Ovary (tissue), 9 donors: ENCODE data around the gene ST8SIA2. TPM values are rescaled to one million over a fixed set of nuclear protein-coding genes. Genes with fewer than 3 reads are reported as not detected.

Source experiments
- DNase-seq, 5 donors: peaks; one replicate each; pipeline ENCODE4 v3.0.0-alpha.2; 2019 to 2020
- H3K27ac ChIP-seq, 2 donors: fragments of 200-600 bp; one replicate each; pipeline versions ENCODE4 v1.5.1 to v1.8.0; 2019 to 2022
- H3K27me3 ChIP-seq: fragments of 200-600 bp; one replicate; pipeline ENCODE4 v1.8.0; 2022
- H3K36me3 ChIP-seq: fragments of 200-600 bp; sonication (generic); one replicate; pipeline ENCODE4 v1.5.1; 2019
- H3K4me1 ChIP-seq: one replicate; pipeline ENCODE4 v1.8.1; 2013; ENCODE audit warnings: mild to moderate bottlenecking, moderate library complexity; ENCODE audit not compliant: insufficient read depth
- H3K4me3 ChIP-seq: fragments of 200-600 bp; sonication (generic); one replicate; pipeline ENCODE4 v1.5.1; 2017
- H3K9me3 ChIP-seq, 2 donors: fragments of 200-600 bp in 1 of 2; sonication (generic) in 1 of 2; one replicate each; pipeline versions ENCODE4 v1.5.1 to v1.8.1; 2013 to 2019; ENCODE audit warnings: mild to moderate bottlenecking in 1 of 2, moderate library complexity in 1 of 2
- EP300 ChIP-seq: sonication (generic); formaldehyde crosslinking; IDR thresholded peaks from one replicate; pipeline ENCODE4 v1.6.1; 2017; ENCODE audit warnings: antibody characterized with exemption
- POLR2A ChIP-seq: fragments of 450-650 bp; IDR thresholded peaks from one replicate; pipeline ENCODE4 v1.6.1; 2017; ENCODE audit warnings: antibody characterized with exemption, mild to moderate bottlenecking, moderate library complexity
- WGBS, 3 donors: extraction: QIAGEN DNeasy Blood & Tissue Kit in 1 of 3; methylation state at CpG; one replicate each; pipeline versions ENCODE4 v1.1.5 to v1.1.7; 2013 to 2017; 5-methylcytosine and 5-hydroxymethylcytosine counted together
- intact Hi-C, 4 donors: fragments of 100-400 bp; cut with DNase I; formaldehyde crosslinking; loops; one replicate each; pipeline versions ENCODE4 v1.11.0 to v1.15.1; 2022 to 2023
- polyA plus RNA-seq, 2 donors: library from polyadenylated mRNA; stranded (reverse); fragments of 200-250 nt in 1 of 2; fragments of 350-450 nt in 1 of 2; fragmentation: Illumina TruSeq in 1 of 2; extraction: RNeasy Lipid Tissue Mini Kit (QIAGEN cat#74804) in 1 of 2; gene quantifications; one replicate each; pipeline ENCODE4 v1.2.3, GENCODE V29; 2013 to 2014
- total RNA-seq, 7 donors: library from RNA; depleted of rRNA in 2 of 7; stranded (reverse); fragments of >200 nt in 2 of 7; fragmentation: NEBNext Ultra II Directional in 3 of 7; extraction: Animal tissue kit (Norgen Biotek cat#: 25700) in 3 of 7; gene quantifications; one replicate each; pipeline versions ENCODE4 v1.1.0 to v1.2.4, GENCODE V29; 2016 to 2023
- TF ChIP-seq, protein P1 (sequence below), 3 donors: fragments of 450-650 bp in 2 of 3; fragments of 200-600 bp in 1 of 3; IDR thresholded peaks; one replicate each; pipeline versions ENCODE4 v1.5.1 to v1.8.0; 2016 to 2022; ENCODE audit warnings: antibody characterized with exemption in 3 of 3, mild to moderate bottlenecking in 1 of 3
- donor health status: DM: no; HTN: no; CAD: no; lungs with moderate emphysema.
- donor health status: DM: no; HTN: no; CAD: no.
- donor health status: Bipolar disorder and iron deficiency.
- donor health status: DM: yes; HTN: yes; CAD: no.
- donor health status: DM: no; HTN: no; CAD: no.
- donor health status: DM: yes; HTN: yes; CAD: no.

Gene ST8SIA2
- total and polyA plus RNA-seq, 9 donors = 0.01 to 0.46 (median 0.18) TPM; not detected in 4

DNA sequence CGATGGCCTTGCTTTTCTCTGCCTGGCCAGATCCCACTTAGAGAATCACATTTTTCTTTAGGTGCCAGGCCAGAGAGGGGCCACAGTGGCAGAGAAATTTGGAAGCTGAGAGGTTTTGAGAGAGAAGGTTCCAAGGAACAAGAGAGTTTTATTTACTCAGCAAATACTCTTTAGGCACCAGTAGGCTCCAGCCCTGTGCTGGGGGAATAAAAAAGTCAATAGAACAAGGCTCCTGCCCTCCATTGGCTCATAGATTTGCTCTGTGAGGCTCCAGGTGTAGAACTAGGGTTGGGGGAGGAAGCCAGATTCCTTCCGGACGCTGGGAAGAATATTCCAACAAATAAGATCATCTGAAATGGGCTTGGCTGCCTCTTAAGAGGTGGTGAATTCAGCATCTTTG is 59.9 kb downstream of the ST8SIA2 start:
- TF ChIP-seq, protein P1, sequence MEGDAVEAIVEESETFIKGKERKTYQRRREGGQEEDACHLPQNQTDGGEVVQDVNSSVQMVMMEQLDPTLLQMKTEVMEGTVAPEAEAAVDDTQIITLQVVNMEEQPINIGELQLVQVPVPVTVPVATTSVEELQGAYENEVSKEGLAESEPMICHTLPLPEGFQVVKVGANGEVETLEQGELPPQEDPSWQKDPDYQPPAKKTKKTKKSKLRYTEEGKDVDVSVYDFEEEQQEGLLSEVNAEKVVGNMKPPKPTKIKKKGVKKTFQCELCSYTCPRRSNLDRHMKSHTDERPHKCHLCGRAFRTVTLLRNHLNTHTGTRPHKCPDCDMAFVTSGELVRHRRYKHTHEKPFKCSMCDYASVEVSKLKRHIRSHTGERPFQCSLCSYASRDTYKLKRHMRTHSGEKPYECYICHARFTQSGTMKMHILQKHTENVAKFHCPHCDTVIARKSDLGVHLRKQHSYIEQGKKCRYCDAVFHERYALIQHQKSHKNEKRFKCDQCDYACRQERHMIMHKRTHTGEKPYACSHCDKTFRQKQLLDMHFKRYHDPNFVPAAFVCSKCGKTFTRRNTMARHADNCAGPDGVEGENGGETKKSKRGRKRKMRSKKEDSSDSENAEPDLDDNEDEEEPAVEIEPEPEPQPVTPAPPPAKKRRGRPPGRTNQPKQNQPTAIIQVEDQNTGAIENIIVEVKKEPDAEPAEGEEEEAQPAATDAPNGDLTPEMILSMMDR (IDR thresholded peaks at IDR 0.05) = no peak
- TF ChIP-seq EP300 = no peak
- TF ChIP-seq POLR2A = no peak
- H3K36me3 ChIP-seq = no peaks in the 10 kb centered on the region
- H3K9me3 ChIP-seq = no peaks in the 10 kb centered on the region
- no peak overlapping the region for H3K4me3 ChIP-seq
- H3K4me1 ChIP-seq = no peaks in the 10 kb centered on the region
- intact Hi-C loops = no loop called here
- no peaks in the 10 kb centered on the region for H3K27me3 ChIP-seq
- WGBS, 3 donors = 51 to 59% (median 58%) methylated on average over 3 of the region's 3 CpGs
- DNase-seq = no peak
- H3K27ac ChIP-seq = no peak overlapping the region

DNA sequence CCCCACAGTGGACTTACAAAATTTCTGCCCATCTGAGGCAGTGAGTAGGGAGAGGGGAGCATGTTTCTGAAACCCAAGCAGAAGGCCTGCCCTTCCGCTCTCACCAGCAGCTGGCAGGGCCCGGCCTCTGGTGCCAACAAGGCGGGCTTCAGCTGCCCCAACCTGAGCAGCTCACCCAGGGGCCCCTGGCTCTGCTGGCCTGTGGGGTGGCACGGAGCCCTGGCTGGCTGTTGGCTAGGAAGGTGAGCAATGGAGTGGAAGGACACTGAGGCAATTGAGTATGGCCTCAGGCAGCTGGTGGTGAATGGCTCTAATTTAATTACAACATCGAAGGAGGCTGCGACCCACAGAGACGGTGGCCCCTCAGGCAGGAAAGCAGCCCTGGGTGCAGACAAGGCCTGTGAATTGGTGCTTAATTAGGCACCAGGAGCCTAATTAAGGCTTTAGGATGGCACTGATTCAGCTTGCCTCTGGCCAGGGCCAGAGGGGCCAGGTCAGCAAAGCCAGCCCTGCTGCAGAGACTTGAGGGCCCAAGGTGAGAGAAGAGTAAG is 60.9 kb downstream of the ST8SIA2 start:
- Histone ChIP-seq H3K36me3 (no peaks in the 10 kb centered on the region), H3K9me3 (no peaks in the 10 kb centered on the region), H3K27me3 (no peaks in the 10 kb centered on the region), H3K27ac (no peak overlapping the region), H3K4me1 (no peaks in the 10 kb centered on the region), H3K4me3 (no peak overlapping the region)
- WGBS, 3 donors = 92 to 95% (median 93%) methylated on average over 7 of the region's 7 CpGs
- TF ChIP-seq, protein P1 (IDR thresholded peaks at IDR 0.05) = no peak
- TF ChIP-seq EP300 (no peak), POLR2A (no peak)
- intact Hi-C loops = no loop called here
- no peak for DNase-seq

GRCh38 chr15:92455271-92455670 is 61.6 kb downstream of the ST8SIA2 start:
- DNase-seq = no peak

GRCh38 chr15:92457471-92458041 is 63.9 kb downstream of the ST8SIA2 start:
- H3K9me3 ChIP-seq = no peaks in the 10 kb centered on the region
- WGBS, 3 donors = 19 to 28% (median 22%) methylated on average over 13 of the region's 13 CpGs
- no peak for DNase-seq
- no peak for TF ChIP-seq POLR2A
- TF ChIP-seq, protein P1 (IDR thresholded peaks at IDR 0.05) = no peak
- no peaks in the 10 kb centered on the region for H3K4me1 ChIP-seq
- intact Hi-C loops = no loop called here
- no peak overlapping the region for H3K4me3 ChIP-seq
- H3K27ac ChIP-seq = no peak overlapping the region
- H3K36me3 ChIP-seq = no peaks in the 10 kb centered on the region
- H3K27me3 ChIP-seq = no peaks in the 10 kb centered on the region

More at GRCh38 chr15:92455271-92455670, 61.6 kb downstream of the ST8SIA2 start:
- H3K36me3 ChIP-seq = no peaks in the 10 kb centered on the region
- no peaks in the 10 kb centered on the region for H3K9me3 ChIP-seq
- TF ChIP-seq, protein P1 (IDR thresholded peaks at IDR 0.05) = no peak
- TF ChIP-seq EP300 (no peak), POLR2A (no peak)
- intact Hi-C loops = no loop called here
- H3K27ac ChIP-seq = no peak overlapping the region
- no peaks in the 10 kb centered on the region for H3K4me1 ChIP-seq
- no peak overlapping the region for H3K4me3 ChIP-seq
- WGBS, 3 donors = 84 to 87% (median 86%) methylated on average over 7 of the region's 7 CpGs
- no peaks in the 10 kb centered on the region for H3K27me3 ChIP-seq
